Astrocyte of the cerebellum (primary cell): ENCODE results near the gene ZNF723.
"Not testable (repeated sequence)": the region's sequence is repeated elsewhere in the genome, so short reads cannot be mapped to it uniquely, and the experiment has no call there.

Experiments
- DNase-seq: peaks from one replicate; pipeline ENCODE4 v3.0.0-alpha.2; 2011; ENCODE audit warnings: low read depth
- H3K4me3 ChIP-seq: 2 replicates; pipeline ENCODE4 v1.5.1; 2011; ENCODE audit warnings: mild to moderate bottlenecking, low read depth, low read length, moderate library complexity
- in situ Hi-C: cut with HindIII; loops from 2 replicates; pipeline ENCODE4 v1.10.0; 2017; ENCODE audit warnings: low sequenced_read_pairs
- TF ChIP-seq, protein P1 (sequence below): IDR thresholded peaks from 2 replicates; pipeline ENCODE4 v1.5.1; 2012; ENCODE audit warnings: low read length, low read depth, moderate library complexity, mild to moderate bottlenecking; ENCODE audit errors: missing control alignments

ZNF723 gene

DNA sequence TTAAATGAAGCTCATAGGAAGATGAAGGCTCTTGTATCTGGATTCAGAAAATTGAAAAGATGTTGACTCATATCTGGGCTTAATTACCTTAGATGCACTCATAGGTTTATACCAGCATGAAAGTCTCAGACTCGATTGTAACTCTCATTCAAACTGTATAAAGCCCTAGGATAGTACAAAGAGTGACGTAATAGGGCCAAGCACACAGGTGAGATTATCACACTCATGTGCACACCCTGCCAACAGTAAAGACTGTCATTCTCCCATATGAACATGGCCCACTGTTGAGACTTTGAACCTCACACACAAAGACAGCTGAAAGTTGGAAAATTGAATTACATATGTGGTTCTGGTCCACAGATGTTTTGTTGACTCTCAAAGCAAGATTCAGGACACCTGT, 18.0 kb upstream of the ZNF723 start:
- TF ChIP-seq, protein P1, sequence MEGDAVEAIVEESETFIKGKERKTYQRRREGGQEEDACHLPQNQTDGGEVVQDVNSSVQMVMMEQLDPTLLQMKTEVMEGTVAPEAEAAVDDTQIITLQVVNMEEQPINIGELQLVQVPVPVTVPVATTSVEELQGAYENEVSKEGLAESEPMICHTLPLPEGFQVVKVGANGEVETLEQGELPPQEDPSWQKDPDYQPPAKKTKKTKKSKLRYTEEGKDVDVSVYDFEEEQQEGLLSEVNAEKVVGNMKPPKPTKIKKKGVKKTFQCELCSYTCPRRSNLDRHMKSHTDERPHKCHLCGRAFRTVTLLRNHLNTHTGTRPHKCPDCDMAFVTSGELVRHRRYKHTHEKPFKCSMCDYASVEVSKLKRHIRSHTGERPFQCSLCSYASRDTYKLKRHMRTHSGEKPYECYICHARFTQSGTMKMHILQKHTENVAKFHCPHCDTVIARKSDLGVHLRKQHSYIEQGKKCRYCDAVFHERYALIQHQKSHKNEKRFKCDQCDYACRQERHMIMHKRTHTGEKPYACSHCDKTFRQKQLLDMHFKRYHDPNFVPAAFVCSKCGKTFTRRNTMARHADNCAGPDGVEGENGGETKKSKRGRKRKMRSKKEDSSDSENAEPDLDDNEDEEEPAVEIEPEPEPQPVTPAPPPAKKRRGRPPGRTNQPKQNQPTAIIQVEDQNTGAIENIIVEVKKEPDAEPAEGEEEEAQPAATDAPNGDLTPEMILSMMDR, result no peak
- in situ Hi-C loops, result no loop called here

DNA sequence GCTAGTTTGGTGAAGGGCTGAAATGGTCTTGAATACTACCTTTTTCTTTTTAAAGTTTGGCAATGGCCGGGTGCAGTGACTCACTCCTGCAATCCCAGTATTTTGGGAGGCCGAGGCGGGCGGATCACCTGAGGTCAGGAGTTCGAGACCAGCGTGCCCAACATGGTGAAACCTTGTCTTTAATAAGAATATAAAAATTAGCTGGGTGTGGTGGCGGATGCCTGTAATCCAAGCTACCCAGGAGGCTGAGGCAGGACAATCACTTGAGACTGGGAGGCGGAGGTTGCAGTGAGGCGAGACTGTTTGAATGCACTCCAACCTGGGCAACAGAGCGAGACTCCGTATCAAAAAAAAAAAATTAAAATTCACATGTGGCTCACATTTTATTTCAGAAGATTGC, 880 bp upstream of the ZNF723 start:
- TF ChIP-seq, protein P1, result no peak
- no peak for DNase-seq
- in situ Hi-C loops, result no loop called here
- H3K4me3 ChIP-seq, result no peak overlapping the region

More for the DNA sequence above, 18.0 kb upstream of the ZNF723 start:
- H3K4me3 ChIP-seq, result no peak overlapping the region
- DNase-seq, result no peak

- in situ Hi-C loops, DNase-seq: not testable (repeated sequence)
Observed at GRCh38 chr19:22857713-22858320, 25.7 kb downstream of the ZNF723 start.

GRCh38 chr19:22882797-22883196, 50.7 kb downstream of the ZNF723 start:
- in situ Hi-C loops, result no loop called here

More at GRCh38 chr19:22857713-22858320, 25.7 kb downstream of the ZNF723 start:
- H3K4me3 ChIP-seq, result not testable (repeated sequence)

DNA sequence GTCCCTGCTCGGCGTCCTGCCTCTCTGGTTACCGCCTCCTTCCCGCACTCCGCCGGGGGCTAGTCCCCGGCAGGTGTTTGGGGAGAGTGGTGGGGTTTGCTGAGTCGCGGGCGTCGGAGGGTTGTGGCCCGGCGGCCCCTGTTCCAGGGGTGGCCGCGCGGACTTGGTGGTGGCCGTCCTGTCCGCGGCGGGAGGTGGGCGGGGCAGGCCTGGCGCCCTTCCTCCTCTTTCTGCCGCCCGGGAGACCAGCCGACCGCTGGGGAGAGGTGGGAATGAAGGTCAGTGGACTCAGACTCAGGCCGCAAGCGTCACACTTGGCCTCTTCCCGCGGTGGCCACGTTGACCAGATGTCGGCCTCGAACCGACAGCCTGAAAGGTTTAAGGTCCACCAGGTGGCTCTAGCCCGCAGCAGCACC, 61.8 kb downstream of the ZNF723 start:
- no peak overlapping the region for H3K4me3 ChIP-seq
- no peak for DNase-seq
- in situ Hi-C loops, result no loop called here
- TF ChIP-seq, protein P1, result no peak

More at GRCh38 chr19:22882797-22883196, 50.7 kb downstream of the ZNF723 start:
- no peak for DNase-seq
- TF ChIP-seq, protein P1, result no peak
- H3K4me3 ChIP-seq, result no peak overlapping the region

DNA sequence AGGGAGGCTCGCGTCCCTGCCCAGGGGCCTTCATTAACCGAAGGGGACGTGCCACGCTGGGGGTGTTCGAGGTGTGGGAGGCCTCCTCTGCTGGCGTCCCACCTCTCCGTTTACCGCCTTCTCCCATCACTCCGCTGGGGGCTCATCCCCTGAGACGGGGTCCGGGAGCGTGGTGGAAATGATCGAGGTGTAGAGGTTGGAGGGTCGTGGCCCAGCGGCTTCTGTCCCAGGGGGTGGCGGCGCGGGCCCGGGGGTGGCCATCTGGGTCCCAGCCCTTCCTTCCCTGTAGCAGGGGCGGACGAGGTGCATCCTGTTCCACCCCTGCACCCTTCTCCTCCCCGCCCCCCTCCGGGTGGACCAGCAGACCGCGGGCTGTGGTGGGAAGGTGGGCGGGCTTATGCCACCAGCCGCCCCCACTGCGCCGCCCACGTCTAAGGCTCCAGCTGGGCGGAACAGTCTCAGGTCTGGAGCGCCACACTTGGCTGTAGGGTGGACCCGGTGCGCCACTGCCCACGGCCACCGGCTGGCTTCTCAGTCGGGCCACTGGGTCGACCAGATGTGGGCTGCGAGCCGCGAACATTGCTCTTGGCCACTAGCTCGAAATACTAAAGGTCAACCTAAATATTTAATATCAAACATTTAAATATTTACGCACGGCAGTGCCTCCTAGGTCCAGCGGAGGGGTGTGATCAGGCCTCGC, 69.5 kb downstream of the ZNF723 start:
- in situ Hi-C loops, result no loop called here
- no peak for DNase-seq
- H3K4me3 ChIP-seq, result no peak overlapping the region
- TF ChIP-seq, protein P1, result no peak
